GM12878 (cell line): ENCODE results near the gene GCK. TPM values are rescaled to one million over a fixed set of nuclear protein-coding genes. Genes with fewer than 3 reads are reported as not detected.

Experiments
- ATAC-seq: fragments of 200-7000 bp; cut with Tn5 transposase; 3 replicates; pipeline ENCODE4 v1.9.1; 2020; ENCODE audit warnings: mild to moderate bottlenecking, moderate library complexity
- BruUV-seq: library from RNA; stranded (reverse); fragments of 400-500 nt; replicated peaks from 2 replicates; lab custom pipeline; 2021; lab: Mats Ljungman, UMichigan
- CTCF ChIA-PET: fragments of 300-600 bp; sonication (Branson Sonifier 250); formaldehyde crosslinking; extraction: SDS; loops from one replicate; lab custom pipeline; 2021; ENCODE audit warnings: inconsistent platforms; lab: Yijun Ruan, JAX
- POLR2A ChIA-PET: fragments of 350-600 bp; formaldehyde crosslinking; extraction: SDS; loops from one replicate; lab custom pipeline; 2021; ENCODE audit warnings: inconsistent platforms; lab: Charles Lee
- RAD21 ChIA-PET: fragments of 300-600 bp; sonication (Branson Sonifier 250); formaldehyde crosslinking; loops from one replicate; lab custom pipeline; 2023; ENCODE audit warnings: antibody characterized with exemption; ENCODE audit not compliant: unreplicated experiment; lab: Charles Lee
- SMC1A ChIA-PET: fragments of 300-600 bp; sonication (Branson Sonifier 250); formaldehyde crosslinking; loops from one replicate; lab custom pipeline; 2023; ENCODE audit not compliant: unreplicated experiment, uncharacterized antibody; lab: Charles Lee
- DNase-seq: peaks from one replicate; pipeline ENCODE4 v3.0.0-alpha.2; 2011; ENCODE audit warnings: low read depth, low spot score
- FAIRE-seq: peaks from 3 replicates; lab custom pipeline; 2011; peaks lifted over from hg19 to GRCh38; lab: Jason Lieb, UNC
- H2AFZ ChIP-seq: 2 replicates; pipeline ENCODE4 v1.6.0; 2011; ENCODE audit warnings: low read depth, low read length, control low read depth; ENCODE audit not compliant: control insufficient read depth
- H3K27ac ChIP-seq: 2 replicates; pipeline ENCODE4 v1.5.1; 2011; ENCODE audit warnings: control low read depth; ENCODE audit not compliant: control insufficient read depth, insufficient read depth
- H3K27me3 ChIP-seq, 2 experiments: replicated peaks in 1 of 2; 2 replicates each; pipeline versions ENCODE4 v1.6.0 to v1.6.1; 2011; ENCODE audit warnings: low read length in 1 of 2; ENCODE audit not compliant: control insufficient read depth in 2 of 2, insufficient read depth in 2 of 2
- H3K36me3 ChIP-seq, 2 experiments: 2 replicates each; pipeline ENCODE4 v1.5.1; 2011; ENCODE audit warnings: low read length in 1 of 2; ENCODE audit not compliant: control insufficient read depth in 2 of 2, insufficient read depth in 2 of 2
- H3K4me1 ChIP-seq: 2 replicates; pipeline ENCODE4 v1.6.1; 2011; ENCODE audit warnings: mild to moderate bottlenecking, low read length, moderate library complexity, mixed read lengths; ENCODE audit not compliant: control insufficient read depth, insufficient read depth
- H3K4me2 ChIP-seq: 2 replicates; pipeline ENCODE4 v1.6.0; 2011; ENCODE audit warnings: control low read depth; ENCODE audit not compliant: control insufficient read depth, insufficient read depth
- H3K4me3 ChIP-seq: fragments of 200-600 bp; sonication (generic); 2 replicates; pipeline ENCODE4 v1.5.1; 2016
- H3K79me2 ChIP-seq: 2 replicates; pipeline ENCODE4 v1.6.0; 2011; ENCODE audit warnings: low read length; ENCODE audit not compliant: control insufficient read depth, insufficient read depth
- H3K9ac ChIP-seq: 2 replicates; pipeline ENCODE4 v1.8.0; 2011; ENCODE audit warnings: low read length, control low read depth, mixed read lengths; ENCODE audit not compliant: control insufficient read depth, insufficient read depth
- H3K9me3 ChIP-seq: replicated peaks from 3 replicates; pipeline ENCODE4 v1.5.1; 2011; ENCODE audit warnings: mild to moderate bottlenecking, low read length; ENCODE audit not compliant: control insufficient read depth, insufficient read depth
- H4K20me1 ChIP-seq: 2 replicates; pipeline ENCODE4 v1.6.0; 2011; ENCODE audit not compliant: control insufficient read depth, insufficient read depth
- BMI1 ChIP-seq: fragments of 450-650 bp; IDR thresholded peaks from 2 replicates; pipeline ENCODE4 v1.6.1; 2016; ENCODE audit warnings: mild to moderate bottlenecking, moderate library complexity, borderline replicate concordance
- BRCA1 ChIP-seq: IDR thresholded peaks from 2 replicates; pipeline ENCODE4 v1.6.1; 2011; ENCODE audit warnings: low read depth, low read length, improper control_type of control experiment
- EED ChIP-seq: sonication (generic); IDR thresholded peaks from 2 replicates; pipeline ENCODE4 v1.6.1; 2016; ENCODE audit warnings: antibody characterized with exemption, low read depth
- EGR1 ChIP-seq, 2 experiments: IDR thresholded peaks; 1 replicate in 1 of 2; 2 replicates in 1 of 2; pipeline ENCODE4 v1.6.1; 2011 to 2012; ENCODE audit warnings: low read depth in 2 of 2, low read length in 2 of 2, borderline replicate concordance in 1 of 2, mild to moderate bottlenecking in 1 of 2, moderate library complexity in 1 of 2
- GATAD2B ChIP-seq: fragments of 450-650 bp; conservative IDR thresholded peaks from 2 replicates; pipeline ENCODE4 v1.6.1; 2017; ENCODE audit warnings: low read depth, mild to moderate bottlenecking, moderate library complexity
- IKZF2 ChIP-seq, 2 experiments: fragments of 450-650 bp; IDR thresholded peaks; 2 replicates each; pipeline ENCODE4 v1.6.1; 2017; ENCODE audit warnings: mild to moderate bottlenecking in 2 of 2, moderate library complexity in 2 of 2
- IRF4 ChIP-seq: IDR thresholded peaks from 2 replicates; pipeline ENCODE4 v1.6.1; 2011; ENCODE audit warnings: low read depth, low read length
- MYB ChIP-seq: fragments of 150-350 bp; IDR thresholded peaks from 2 replicates; pipeline ENCODE4 v1.6.1; 2014; ENCODE audit warnings: mild to moderate bottlenecking, low read depth, low read length, borderline replicate concordance
- POLR2AphosphoS2 ChIP-seq: IDR thresholded peaks from 2 replicates; pipeline ENCODE4 v1.6.1; 2011; ENCODE audit warnings: low read depth, mild to moderate bottlenecking, low read length, improper control_type of control experiment, moderate library complexity
- RBBP5 ChIP-seq: fragments of 200-600 bp; sonication (generic); conservative IDR thresholded peaks from 2 replicates; pipeline ENCODE4 v1.6.1; 2016
- SPI1 ChIP-seq: IDR thresholded peaks from 2 replicates; pipeline ENCODE4 v1.6.1; 2011; ENCODE audit warnings: low read depth, mild to moderate bottlenecking, low read length, moderate library complexity, borderline replicate concordance; ENCODE audit not compliant: insufficient read depth
- STAT3 ChIP-seq: IDR thresholded peaks from 2 replicates; pipeline ENCODE4 v1.6.1; 2011; ENCODE audit warnings: low read depth, low read length, improper control_type of control experiment
- WGBS: methylation state at CpG from one replicate; pipeline ENCODE4 v1.1.6; 2016; ENCODE audit warnings: low lambda C conversion rate; ENCODE audit not compliant: insufficient replicate concordance, insufficient coverage; ENCODE audit errors: missing lambda C conversion rate; 5-methylcytosine and 5-hydroxymethylcytosine counted together
- in situ Hi-C: fragments of 300-500 bp; cut with MboI; formaldehyde crosslinking; loops from 9 replicates; pipeline ENCODE4 v1.14.3; 2018; ENCODE audit warnings: mixed read lengths
- intact Hi-C: fragments of 100-400 bp; cut with micrococcal nuclease; formaldehyde crosslinking; loops from one replicate; pipeline ENCODE4 v1.14.2; 2022; ENCODE audit not compliant: unreplicated experiment
- polyA plus RNA-seq, 11 experiments: library from polyadenylated mRNA; depleted of rRNA in 4 of 11; unstranded in 6 of 11; stranded (reverse) in 5 of 11; fragments of >200 nt; fragmentation: Nextera tagmentation in 4 of 11; fragmentation: Illumina TruSeq in 1 of 11; extraction: Ambion mirVana in 4 of 11; extraction: Trizol in 1 of 11; gene quantifications; 1 replicate in 1 of 11; 2 replicates in 10 of 11; pipeline versions ENCODE4 v1.2.1 to v1.2.3, GENCODE V29; 2011 to 2016; ENCODE audit warnings: inconsistent platforms in 2 of 11, missing spikeins in 2 of 11, low read depth in 1 of 11
- total RNA-seq, 4 experiments: library from RNA; depleted of rRNA in 3 of 4; stranded (reverse); fragments of >200 nt in 3 of 4; fragmentation: Illumina TruSeq in 1 of 4; extraction: Trizol in 1 of 4; gene quantifications; 2 replicates each; pipeline versions ENCODE4 v1.2.1 to v1.2.3, GENCODE V29; 2013 to 2021
- TF ChIP-seq, protein P1 (sequence below): fragments of 450-650 bp; IDR thresholded peaks from 2 replicates; pipeline ENCODE4 v1.6.1; 2017; ENCODE audit warnings: low read depth, mild to moderate bottlenecking, moderate library complexity
- TF ChIP-seq, protein P2 (sequence below): IDR thresholded peaks from 2 replicates; pipeline ENCODE4 v1.6.1; 2012; ENCODE audit warnings: low read depth, low read length, improper control_type of control experiment
- TF ChIP-seq, protein P3 (sequence below): IDR thresholded peaks from 2 replicates; pipeline ENCODE4 v1.6.1; 2012; ENCODE audit warnings: low read depth, low read length, improper control_type of control experiment

GCK gene
- total and polyA plus RNA-seq, 10 of the 15 experiments (the other 5 are each of a cell fraction or from before 2014, with no cell fraction given): 0.06 to 0.16 TPM; not detected in 8

DNA sequence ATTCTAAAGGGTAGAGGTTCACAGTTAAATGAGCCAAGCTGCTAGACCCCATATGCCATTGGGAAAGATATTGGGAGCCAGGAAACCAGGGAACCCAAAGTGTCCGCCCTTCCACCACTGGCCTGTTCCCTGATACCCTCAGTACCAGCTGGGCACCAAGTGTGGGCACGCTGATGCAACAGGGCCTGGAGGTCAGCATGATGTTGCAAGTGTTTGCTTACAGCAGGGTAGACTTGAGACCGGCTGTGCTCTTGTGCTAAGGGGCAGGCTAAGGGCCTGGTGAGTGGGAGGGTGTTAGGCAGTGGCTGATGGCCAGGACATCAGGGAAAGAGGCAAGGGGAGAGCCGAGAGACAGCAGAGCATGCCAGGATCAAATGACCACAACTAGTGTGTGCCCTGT lies 27.1 kb downstream of the GCK start (continued):
- TF ChIP-seq POLR2AphosphoS2 (no peak), EGR1 (IDR thresholded peaks at IDR 0.05; ENCODE audit: borderline replicate concordance in 1 of 2, low read depth in 2 of 2, low read length in 2 of 2) (no peak), SPI1 (no peak), MYB (no peak), RBBP5 (no peak), BRCA1 (no peak), IKZF2 (IDR thresholded peaks at IDR 0.05) (no peak), EED (no peak), BMI1 (no peak)
- TF ChIP-seq, protein P1, sequence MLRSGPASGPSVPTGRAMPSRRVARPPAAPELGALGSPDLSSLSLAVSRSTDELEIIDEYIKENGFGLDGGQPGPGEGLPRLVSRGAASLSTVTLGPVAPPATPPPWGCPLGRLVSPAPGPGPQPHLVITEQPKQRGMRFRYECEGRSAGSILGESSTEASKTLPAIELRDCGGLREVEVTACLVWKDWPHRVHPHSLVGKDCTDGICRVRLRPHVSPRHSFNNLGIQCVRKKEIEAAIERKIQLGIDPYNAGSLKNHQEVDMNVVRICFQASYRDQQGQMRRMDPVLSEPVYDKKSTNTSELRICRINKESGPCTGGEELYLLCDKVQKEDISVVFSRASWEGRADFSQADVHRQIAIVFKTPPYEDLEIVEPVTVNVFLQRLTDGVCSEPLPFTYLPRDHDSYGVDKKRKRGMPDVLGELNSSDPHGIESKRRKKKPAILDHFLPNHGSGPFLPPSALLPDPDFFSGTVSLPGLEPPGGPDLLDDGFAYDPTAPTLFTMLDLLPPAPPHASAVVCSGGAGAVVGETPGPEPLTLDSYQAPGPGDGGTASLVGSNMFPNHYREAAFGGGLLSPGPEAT: no peak

DNA sequence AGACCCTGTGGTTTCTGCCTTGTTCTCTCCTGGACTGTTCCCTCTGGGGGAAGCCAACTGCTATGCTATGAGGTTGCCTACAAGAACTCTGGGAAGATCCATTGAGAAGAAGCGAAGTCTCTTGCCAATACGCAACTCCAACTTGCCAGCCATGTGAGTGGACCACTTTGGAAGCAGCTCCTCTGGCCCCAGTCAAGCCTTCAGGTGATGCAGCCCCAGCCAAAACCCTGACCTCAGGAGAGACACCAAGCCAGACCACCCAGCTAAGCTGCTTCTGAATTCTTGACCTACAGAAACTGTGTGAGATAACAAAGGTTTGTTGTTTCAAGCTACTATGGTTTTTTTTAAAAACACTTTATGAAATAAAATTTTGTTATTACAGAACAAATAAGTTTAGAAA lies 27.9 kb downstream of the GCK start:
- intact Hi-C loops: no loop called here
- H3K79me2 ChIP-seq: no peaks in the 10 kb centered on the region
- H3K9ac ChIP-seq: no peak overlapping the region
- no peaks in the 10 kb centered on the region for H3K4me1 ChIP-seq
- H3K4me2 ChIP-seq: no peak overlapping the region
- no peaks in the 10 kb centered on the region for H3K9me3 ChIP-seq
- H3K27me3 ChIP-seq: no peaks in the 10 kb centered on the region; a peak in 1 of 4 replicates
- no peak for ATAC-seq
- DNase-seq: no peak
- no peak overlapping the region for H2AFZ ChIP-seq
- RAD21 ChIA-PET: no interaction called here
- H3K27ac ChIP-seq: no peak overlapping the region
- POLR2A ChIA-PET: no interaction called here
- TF ChIP-seq, protein P2, sequence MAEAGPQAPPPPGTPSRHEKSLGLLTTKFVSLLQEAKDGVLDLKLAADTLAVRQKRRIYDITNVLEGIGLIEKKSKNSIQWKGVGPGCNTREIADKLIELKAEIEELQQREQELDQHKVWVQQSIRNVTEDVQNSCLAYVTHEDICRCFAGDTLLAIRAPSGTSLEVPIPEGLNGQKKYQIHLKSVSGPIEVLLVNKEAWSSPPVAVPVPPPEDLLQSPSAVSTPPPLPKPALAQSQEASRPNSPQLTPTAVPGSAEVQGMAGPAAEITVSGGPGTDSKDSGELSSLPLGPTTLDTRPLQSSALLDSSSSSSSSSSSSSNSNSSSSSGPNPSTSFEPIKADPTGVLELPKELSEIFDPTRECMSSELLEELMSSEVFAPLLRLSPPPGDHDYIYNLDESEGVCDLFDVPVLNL: no peak
- TF ChIP-seq IRF4: no peak
- no peak for TF ChIP-seq STAT3
- TF ChIP-seq GATAD2B: no peak
- TF ChIP-seq, protein P3, sequence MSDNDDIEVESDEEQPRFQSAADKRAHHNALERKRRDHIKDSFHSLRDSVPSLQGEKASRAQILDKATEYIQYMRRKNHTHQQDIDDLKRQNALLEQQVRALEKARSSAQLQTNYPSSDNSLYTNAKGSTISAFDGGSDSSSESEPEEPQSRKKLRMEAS: no peak
- in situ Hi-C loops: no loop called here
- FAIRE-seq: no peak
- H4K20me1 ChIP-seq: no peaks in the 10 kb centered on the region
- WGBS: 15% methylated on average over 2 of the region's 2 CpGs
- H3K36me3 ChIP-seq: no peaks in the 10 kb centered on the region
- H3K4me3 ChIP-seq: no peak overlapping the region
- no TSS peak for BruUV-seq
- CTCF ChIA-PET: no interaction called here
- SMC1A ChIA-PET: interaction anchor here (1.0 kb wide), 1 partner anchor 9 kb away, joined by 3 read pairs; no protein-coding TSS in a partner anchor
